OCI-M1 (cell line): ENCODE results near the gene DHH.

ENCODE experiments used
- DNase-seq: peaks from one replicate; lab custom pipeline; 2025; lab: John Stamatoyannopoulos, UW

DHH gene

DNA sequence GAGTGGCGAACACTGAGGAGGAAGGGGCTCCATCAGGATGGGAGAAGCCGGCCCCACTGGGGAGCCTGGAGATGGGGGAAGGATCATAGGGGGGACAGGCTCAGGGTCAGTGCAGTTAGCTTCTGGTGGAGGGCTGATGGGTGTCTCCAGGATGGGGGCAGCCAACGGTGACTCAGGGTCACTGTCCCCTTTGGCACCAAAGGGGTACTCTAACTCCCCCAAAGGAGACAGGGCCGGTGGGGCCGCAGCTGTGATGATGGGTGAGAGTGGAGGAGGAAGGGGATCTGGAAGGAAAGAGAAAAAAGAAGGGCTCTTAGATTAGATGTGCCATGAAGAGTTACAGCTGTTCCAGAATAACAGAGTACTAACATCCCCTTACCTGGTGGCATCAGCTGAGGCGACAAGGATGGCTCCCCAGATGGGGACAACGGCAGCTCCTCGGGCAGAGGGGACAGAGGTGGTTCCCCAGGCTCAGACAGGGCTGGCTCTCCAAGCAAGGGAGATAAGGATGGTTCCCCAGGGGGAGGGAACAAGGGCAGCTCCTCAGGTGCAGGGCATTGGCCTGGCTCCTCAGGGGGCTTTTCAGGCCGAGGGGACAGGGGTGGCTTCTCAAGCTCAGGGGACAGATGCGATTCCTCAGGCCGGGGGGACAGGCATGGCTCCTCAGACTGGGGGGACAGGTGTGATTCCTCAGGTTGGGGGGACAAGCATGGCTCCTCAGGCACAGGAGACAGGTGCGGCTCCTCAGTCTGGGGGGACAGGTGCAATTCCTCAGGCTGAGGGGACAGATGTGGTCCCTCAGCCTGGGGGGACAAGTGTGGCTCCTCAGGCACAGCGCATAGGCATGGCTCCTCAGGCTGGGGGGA, 43.9 kb downstream of the DHH start:
- DNase-seq, result no peak

DNA sequence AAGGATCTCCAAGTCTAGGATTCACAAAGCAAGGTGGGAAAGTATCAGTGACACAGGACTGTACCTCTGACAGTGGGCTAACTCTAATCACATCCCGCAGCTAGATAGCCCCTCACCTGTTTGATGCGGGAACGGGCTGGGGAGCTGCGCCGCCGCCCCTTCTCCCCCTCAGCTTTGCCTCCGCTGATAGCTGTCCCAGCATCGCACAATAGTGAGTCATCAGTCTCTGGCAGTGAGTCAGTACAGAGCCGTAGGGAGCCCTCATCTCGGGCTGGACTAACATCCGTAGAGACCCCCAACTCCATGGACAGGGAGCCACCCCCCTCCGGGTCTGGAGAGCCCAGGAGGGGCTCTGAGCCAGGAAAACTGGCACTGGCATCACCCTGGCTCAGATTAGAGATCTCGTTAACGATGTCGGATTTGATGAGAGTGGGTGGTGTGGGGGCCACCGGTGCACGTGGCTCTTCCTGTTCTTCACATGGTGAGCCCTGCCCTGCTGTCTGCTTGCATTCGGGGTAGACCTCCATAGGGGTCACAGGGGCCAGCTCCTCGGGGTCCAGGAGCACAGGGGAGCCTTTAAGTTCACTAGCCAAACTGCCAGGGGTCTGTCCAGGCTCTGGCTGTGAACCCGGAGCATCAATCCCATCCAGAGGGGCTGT, 44.9 kb downstream of the DHH start:
- DNase-seq, result no peak

DNA sequence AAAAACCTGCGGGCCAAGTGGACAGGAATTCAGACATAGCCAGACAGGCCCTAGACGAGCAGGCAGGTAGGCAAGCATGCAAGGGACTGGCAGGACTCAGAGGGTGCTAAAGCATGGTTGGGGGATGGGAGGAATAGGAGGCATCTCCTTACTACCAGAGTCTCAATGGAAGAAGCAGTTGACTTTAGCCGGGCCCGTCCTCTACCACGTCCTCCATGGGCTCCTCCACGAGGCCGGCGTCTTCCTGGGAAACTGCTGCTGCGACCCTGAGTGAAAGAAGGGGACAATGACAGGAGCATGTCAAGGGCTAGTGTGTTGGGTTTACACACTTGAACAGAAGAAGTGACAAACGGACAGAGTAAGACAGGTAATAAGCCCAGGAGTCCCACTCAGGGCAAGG, 45.6 kb downstream of the DHH start:
- no peak for DNase-seq

DNA sequence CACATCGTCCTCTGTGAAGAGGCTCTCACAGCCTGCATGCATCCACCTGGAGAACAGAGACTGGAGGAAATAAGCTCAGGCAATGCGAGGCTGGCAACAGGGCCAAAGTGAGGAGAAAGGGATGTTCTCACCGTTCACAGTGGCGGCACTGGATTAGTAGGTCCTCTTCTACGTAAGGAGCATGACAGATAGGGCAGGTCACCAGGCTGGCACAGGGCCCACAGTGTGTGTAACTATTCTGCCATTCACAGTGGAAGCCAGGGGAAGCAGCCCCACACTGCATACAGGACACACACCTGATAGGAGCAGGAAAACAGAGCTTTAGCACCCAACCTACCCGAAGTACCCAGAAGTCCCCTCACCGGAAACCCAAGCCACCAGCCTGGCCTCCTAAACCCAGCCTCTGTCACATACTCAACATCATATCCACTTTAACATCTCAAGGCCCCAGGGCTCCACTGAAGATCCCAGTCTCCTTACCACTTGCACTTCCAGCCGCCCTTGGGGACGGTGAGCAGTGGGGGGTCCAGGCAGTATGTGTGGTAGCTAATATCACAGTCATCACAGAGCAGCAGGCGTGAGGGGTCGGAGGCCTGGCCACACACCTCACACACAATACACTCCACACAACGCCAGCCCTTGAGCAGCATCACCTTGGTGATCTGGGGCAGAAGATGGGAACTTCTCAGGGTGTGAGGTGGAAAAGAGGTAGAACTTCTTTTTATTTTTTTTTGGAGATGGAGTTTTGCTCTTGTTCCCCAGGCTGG, 48.3 kb downstream of the DHH start:
- no peak for DNase-seq

DNA sequence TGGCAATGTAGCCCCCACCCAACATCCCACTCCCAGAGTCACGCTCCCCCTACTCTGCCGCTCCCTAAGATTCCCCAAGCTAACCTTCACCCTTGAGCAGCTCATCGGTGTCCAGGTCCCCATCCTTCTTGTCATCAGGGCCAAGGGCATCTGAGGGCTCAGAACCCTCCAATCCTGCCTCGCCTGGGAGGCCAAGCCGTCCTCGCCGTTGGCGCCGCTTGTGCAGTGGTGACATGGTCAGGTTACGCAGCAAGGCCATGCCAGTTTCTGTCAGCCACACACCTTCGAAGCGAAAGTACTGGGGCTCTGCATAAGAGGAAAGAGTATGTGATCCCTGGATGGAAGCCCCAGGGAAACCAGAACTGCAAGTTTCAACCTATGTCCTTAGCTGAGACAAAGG, 49.9 kb downstream of the DHH start:
- DNase-seq, result no peak

DNA sequence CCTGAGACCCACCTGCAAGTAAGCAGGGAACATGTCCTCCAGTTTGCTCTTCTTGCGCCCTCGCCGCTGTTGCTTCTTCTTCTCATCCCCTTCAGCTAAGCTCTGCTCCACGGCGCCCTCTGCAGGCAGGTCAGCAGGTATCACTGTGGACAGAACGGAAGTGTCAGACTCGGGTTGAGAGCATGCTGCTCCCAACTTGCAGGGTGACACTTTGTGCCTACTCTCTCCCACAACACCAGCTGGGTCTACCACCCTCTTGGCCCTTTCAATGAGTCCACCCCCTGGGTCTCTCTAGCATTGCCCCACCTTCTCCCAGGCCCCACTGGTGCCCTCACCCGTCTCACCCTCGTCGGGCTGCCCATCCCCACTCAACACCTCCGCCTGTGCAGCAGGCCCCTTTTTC, 50.7 kb downstream of the DHH start:
- DNase-seq, result peak; percentile 73

DNA sequence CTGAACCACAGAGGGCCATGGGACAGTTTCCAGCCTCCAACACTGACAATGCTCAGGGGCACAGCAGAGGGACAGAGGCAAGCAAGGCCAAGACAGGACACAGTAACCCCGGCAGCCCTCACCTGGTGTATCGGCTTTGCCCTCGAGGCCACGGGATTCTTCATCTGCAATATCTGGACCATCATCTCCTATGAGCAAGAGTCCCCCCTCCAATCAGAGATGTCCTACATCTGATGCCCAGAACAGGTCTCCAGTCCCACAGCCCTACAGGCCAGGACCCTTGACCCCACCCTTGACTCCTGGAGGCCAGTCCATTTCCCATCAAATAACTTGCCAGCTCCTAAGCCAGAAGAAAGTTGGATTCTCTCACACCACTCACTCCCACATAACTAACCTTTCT, 51.4 kb downstream of the DHH start:
- DNase-seq, result no peak

DNA sequence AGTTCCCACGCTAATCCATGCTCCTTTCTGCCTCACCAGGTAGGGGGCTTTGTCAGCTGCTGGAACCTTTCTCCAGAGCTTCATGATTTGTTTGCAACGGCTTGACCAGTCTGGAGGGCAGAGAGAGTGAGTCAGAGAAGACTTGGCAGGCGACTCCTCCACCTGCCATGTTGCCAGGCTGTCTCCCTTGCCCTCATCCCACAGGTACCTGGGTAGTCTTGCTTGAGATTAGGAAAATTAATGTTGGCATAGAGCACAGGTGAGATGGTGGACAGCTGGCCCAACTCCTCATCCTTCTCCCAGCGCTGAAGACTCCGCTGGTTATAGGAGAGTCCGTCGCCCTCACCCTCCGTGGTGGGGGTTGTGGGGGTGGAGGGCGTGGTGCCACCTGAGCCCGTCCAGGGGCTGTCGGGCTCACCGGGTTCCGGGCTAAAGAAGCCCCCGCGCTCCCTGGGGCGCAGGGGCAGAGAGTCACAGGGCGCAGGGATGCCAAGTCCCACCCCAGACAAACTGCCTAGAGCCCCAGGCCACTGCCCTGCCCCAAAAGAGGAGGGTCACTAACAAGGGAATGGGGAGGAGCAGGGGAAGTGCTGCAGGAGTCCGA, 52.6 kb downstream of the DHH start:
- DNase-seq, result no peak

DNA sequence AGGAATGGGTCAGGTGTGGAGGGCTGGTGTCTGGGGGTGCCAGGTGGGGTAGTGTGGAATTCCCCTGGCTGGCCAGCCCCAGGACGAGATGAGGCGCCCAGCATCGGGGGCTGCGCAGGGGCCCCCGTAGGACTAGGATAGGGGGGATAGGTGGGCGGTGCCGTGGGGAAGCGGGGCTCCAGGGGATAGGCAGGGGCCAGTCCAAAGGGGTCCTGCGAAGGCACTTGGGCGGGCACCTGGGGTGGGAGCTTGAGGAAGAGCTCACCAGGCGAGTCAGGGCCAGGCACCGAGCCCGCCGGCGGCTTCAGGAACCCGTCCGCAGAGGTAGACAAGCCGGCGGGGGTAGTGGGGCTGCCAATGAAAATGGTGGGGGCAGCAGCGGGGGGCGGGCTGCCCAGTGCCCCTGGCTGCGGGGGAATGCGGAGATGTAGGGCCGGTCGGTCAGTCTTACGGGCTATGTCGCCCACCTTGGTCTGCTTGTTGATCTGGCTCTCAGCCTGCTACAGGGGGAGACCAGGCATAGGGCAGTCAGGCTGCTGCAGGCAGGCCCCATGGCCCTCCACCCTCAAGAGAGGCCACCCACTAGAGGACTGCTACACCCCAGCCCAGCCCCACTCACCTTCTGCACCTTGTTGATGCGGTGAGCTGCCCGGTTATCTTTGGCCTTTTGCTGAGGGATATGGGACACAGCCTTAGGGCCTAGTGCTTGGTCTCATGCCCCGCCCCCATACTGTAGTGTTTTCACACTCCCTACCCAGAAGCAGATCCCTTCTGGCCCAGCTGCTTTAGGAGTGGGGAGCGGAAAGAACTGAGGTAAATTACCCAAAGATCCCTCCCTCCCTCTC, 53.3 kb downstream of the DHH start:
- DNase-seq, result no peak

DNA sequence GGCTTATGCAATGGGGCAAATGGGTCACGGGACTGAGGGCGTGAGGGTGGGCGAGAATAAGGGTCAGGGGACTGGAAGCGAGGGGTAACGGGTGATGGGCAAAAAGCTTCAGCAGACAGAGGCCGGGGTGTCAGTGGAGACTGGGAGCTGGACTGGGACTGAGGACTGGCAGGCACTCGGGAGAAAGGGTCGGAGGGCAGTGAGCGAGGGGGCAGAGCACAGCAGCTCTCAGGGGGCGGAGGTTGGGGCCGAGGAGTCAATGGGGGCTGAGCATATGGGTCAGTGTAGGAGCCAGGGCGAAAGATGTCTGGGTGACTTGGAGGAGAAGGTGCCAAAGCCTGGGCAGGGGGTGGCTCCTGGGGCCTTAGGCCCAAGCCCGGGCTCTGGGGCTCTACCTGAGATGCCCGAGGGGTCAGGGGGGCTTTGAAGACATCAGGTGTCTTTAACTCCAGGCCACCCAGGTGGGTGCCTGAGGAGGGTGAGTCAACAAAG, 54.2 kb downstream of the DHH start:
- DNase-seq, result no peak

DNA sequence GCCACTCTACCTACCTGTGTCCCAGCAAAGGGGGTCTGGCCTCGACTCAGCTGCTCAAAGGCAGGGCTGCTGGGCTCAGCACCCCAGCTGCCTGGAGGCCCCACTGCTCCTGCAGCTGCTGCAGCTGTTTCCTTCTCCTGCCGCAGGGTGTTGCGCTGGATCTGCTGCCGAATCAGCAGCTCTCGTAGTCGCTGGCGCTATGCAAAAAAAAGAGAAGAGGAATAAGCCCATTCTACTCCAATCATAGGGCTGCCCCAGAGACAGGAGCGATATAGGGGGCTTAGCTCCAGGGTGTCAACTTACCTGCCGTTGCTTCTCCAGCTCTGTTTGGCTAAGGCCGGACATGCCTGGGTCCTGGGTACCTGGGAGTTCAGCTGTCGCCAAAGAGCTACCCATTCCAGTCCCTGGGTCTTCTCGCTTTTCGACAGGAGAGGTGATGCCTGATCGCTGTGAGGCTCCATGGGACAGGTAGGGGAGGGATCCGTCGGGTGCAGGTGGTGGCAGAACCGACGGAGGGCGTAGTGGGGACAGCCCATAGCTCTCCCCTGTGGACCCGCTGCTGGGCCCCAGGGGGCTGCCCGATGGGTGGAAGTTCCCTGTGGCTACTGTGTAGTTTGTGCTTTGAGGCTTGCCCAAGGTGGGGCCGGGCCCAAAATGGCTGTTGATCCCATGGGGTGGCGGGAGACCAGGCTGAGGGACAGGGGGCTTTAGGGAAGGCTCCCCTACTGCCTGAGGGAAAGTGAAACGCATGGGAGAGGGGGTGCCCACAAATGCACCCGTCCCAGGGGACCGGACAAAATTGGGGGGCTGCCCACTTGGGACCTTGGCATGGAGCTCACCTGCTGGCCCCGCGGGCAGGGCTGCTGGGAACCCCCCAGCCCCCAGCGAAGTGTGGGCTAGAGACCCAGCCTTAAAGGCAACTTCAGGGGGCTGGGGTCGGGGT, 54.9 kb downstream of the DHH start:
- no peak for DNase-seq

DNA sequence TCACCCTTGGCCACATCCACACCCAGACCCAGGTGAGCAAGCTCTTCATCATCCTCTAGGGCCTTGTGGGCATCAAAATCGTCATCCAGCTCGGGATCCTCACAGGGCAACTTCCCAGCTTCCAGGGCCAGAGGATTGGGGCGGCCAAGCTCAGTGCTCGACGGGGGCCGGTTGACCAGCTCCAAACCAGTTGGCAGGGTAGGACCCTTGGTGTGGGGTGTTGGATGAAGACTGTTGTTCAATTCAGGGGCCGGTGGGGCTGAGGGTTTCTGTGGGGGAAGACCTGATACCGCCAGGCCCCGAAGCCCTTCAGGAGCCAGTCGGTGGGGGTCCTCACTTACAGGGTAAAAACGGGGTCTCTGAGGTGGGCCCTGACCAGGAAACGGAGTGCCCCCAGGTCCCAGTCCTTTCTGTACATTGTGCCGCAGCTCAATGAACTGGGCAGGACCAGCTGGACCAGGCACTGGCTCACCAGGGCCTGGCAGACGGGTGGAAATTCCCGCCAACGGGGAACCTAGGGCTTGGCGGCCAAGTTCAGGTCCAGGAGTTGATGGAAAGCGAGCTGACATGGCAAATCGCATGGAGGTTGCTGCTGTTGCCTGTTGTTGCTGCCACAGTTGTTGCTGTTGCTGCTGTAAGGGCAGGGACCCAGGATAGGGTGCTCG, 56.2 kb downstream of the DHH start:
- no peak for DNase-seq

DNA sequence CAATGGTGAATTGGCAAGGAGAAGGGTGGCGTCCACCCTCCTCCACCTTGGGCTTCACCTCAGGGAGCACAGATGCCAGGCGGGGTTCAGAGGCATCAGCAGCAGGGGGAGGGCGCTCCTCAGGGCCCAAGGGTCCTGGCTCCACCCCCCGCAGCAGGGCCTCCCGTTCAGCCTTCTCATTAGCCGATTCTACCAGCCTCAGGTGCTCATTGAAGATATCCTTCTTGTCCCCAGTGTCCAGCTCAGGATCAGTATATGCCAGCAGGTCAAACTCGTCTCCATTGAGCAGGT, 56.7 kb downstream of the DHH start:
- no peak for DNase-seq

DNA sequence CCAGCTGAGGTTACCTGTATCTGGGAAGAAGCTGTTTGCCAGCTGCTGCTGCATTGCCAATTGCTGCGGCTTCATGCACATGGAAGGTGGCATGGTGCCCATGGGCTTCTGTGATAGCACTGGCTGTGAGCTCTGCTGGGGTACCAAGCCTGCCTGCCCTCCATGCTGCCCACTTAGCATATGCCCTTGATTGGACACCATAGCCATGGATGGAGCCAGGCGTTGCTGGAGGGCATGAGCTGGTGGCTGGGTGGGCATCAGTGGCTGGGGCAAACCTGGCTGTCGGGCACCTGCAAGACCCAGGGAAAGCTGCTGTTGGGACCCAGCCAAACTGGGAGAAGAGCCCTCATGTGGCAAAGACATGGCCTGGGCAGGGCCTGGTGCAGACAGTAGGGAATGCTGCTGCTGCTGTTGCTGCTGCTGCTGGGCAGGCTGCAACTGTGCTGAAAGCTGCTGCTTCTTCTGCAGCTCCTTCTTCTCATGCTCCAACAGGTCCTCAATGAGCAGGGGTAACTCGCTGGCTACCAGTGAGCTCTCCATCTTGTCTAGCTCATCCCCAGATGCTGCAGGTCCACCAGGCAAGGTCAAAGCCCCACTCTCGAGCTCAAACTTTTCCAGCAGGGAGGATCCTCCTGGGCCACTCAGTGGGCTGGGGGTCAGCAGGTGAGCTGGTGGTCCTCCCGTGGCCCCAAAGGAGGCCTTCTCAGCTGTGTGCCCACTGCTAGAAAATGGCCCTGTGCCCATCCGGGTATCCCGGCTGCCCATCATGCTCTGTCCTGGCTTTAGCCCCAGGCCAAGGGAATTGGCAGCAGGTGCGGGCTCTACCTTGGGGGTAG, 57.3 kb downstream of the DHH start:
- no peak for DNase-seq
